ENCODE measurements around the gene CCDC34.
"Not testable (repeated sequence)": the region's sequence is repeated elsewhere in the genome, so short reads cannot be mapped to it uniquely, and the experiment has no call there.

DNA sequence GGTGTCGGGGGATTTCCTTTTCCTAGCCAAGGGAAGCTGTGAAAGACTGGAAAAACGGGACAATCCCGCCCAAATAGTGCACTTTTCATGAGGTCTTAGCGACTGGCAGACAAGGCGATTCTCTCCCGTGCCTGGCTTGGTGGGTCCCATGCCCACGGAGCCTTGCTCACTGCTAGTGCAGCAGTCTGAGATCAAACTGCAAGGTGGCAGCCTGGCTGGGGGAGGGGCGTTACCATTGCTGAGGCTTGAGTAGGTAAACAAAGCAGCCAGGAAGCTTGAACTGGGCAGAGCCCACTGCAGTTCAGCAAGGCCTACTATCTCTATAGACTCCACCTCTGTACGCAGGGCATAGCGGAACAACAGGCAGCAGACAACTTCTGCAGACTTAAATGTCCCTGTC, 41.7 kb downstream of the CCDC34 start:
- TF ChIP-seq, protein P1, sequence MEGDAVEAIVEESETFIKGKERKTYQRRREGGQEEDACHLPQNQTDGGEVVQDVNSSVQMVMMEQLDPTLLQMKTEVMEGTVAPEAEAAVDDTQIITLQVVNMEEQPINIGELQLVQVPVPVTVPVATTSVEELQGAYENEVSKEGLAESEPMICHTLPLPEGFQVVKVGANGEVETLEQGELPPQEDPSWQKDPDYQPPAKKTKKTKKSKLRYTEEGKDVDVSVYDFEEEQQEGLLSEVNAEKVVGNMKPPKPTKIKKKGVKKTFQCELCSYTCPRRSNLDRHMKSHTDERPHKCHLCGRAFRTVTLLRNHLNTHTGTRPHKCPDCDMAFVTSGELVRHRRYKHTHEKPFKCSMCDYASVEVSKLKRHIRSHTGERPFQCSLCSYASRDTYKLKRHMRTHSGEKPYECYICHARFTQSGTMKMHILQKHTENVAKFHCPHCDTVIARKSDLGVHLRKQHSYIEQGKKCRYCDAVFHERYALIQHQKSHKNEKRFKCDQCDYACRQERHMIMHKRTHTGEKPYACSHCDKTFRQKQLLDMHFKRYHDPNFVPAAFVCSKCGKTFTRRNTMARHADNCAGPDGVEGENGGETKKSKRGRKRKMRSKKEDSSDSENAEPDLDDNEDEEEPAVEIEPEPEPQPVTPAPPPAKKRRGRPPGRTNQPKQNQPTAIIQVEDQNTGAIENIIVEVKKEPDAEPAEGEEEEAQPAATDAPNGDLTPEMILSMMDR (IDR thresholded peaks at IDR 0.05; ENCODE audit: low read length) = not testable (repeated sequence)
- not testable (repeated sequence) for TF ChIP-seq EZH2 (IDR thresholded peaks at IDR 0.05; ENCODE audit: borderline replicate concordance, low read length)

Measured in OCI-LY1 (cell line).